ENCODE measurements around the gene FOXO1.

FOXO1 gene

GRCh38 chr13:40580566-40581276 lies 85.7 kb downstream of the FOXO1 start:
- no peak for DNase-seq (ENCODE audit: low read depth, low spot score)

GRCh38 chr13:40579535-40579934 lies 86.9 kb downstream of the FOXO1 start:
- DNase-seq (ENCODE audit: low read depth, low spot score) = no peak

- no peak for DNase-seq (ENCODE audit: low read depth, low spot score)
Observed at GRCh38 chr13:40578055-40578454, 88.4 kb downstream of the FOXO1 start.

GRCh38 chr13:40576369-40576768 lies 90.1 kb downstream of the FOXO1 start:
- DNase-seq (ENCODE audit: low read depth, low spot score) = no peak

- DNase-seq (ENCODE audit: low read depth, low spot score) = no peak
Observed at GRCh38 chr13:40572961-40573360, 93.5 kb downstream of the FOXO1 start.

GRCh38 chr13:40571338-40571963 lies 95.0 kb downstream of the FOXO1 start:
- DNase-seq (ENCODE audit: low read depth, low spot score) = no peak

GRCh38 chr13:40570930-40571329 lies 95.5 kb downstream of the FOXO1 start:
- no peak for DNase-seq (ENCODE audit: low read depth, low spot score)

GRCh38 chr13:40569024-40569350 lies 97.5 kb downstream of the FOXO1 start:
- DNase-seq (ENCODE audit: low read depth, low spot score) = no peak

GRCh38 chr13:40568246-40569023 lies 98.0 kb downstream of the FOXO1 start:
- DNase-seq (ENCODE audit: low read depth, low spot score) = no peak

- no peak for DNase-seq (ENCODE audit: low read depth, low spot score)
Observed at GRCh38 chr13:40566811-40567210, 99.6 kb downstream of the FOXO1 start.

- no peak for DNase-seq (ENCODE audit: low read depth, low spot score)
Observed at GRCh38 chr13:40565282-40566148, 100.9 kb downstream of the FOXO1 start.

- no peak for DNase-seq (ENCODE audit: low read depth, low spot score)
Observed at GRCh38 chr13:40564342-40565001, 102.0 kb downstream of the FOXO1 start.

- DNase-seq (ENCODE audit: low read depth, low spot score) = no peak
Observed at GRCh38 chr13:40563350-40564125, 102.9 kb downstream of the FOXO1 start.

- no peak for DNase-seq (ENCODE audit: low read depth, low spot score)
Observed at GRCh38 chr13:40562975-40563349, 103.5 kb downstream of the FOXO1 start.

GRCh38 chr13:40559915-40560314 lies 106.5 kb downstream of the FOXO1 start:
- no peak for DNase-seq (ENCODE audit: low read depth, low spot score)

- no peak for DNase-seq (ENCODE audit: low read depth, low spot score)
Observed at GRCh38 chr13:40558656-40559055, 107.8 kb downstream of the FOXO1 start.

- no peak for DNase-seq (ENCODE audit: low read depth, low spot score)
Observed at GRCh38 chr13:40556453-40556852, 110.0 kb downstream of the FOXO1 start.

GRCh38 chr13:40553356-40553755 lies 113.1 kb downstream of the FOXO1 start:
- no peak for DNase-seq (ENCODE audit: low read depth, low spot score)

GRCh38 chr13:40552895-40553294 lies 113.5 kb downstream of the FOXO1 start:
- DNase-seq (ENCODE audit: low read depth, low spot score) = no peak

- DNase-seq (ENCODE audit: low read depth, low spot score) = no peak
Observed at GRCh38 chr13:40550130-40550529, 116.3 kb downstream of the FOXO1 start.

All from iPS DF 19.7 (cell line).